HCT116 (cell line): ENCODE measurements around the gene PLRG1. TPM values are rescaled to one million over a fixed set of nuclear protein-coding genes. Genes with fewer than 3 reads are reported as not detected.

Source experiments
- ATAC-seq: fragments of 200-7000 bp; cut with Tn5 transposase; 2 replicates; pipeline ENCODE4 v1.9.1; 2020; ENCODE audit warnings: mild to moderate bottlenecking, moderate library complexity
- BruUV-seq: library from RNA; stranded (reverse); fragments of 400-500 nt; replicated peaks from 2 replicates; lab custom pipeline; 2021; lab: Mats Ljungman, UMichigan
- CTCF ChIA-PET: fragments of 300-600 bp; sonication (Branson Sonifier 250); formaldehyde crosslinking; loops from one replicate; lab custom pipeline; 2021; ENCODE audit warnings: antibody characterized with exemption; lab: Charles Lee
- POLR2A ChIA-PET: fragments of 300-600, 350-600 bp; sonication (Branson Sonifier 250); formaldehyde crosslinking; loops from one replicate; lab custom pipeline; 2021; ENCODE audit warnings: antibody characterized with exemption; lab: Charles Lee
- RAD21 ChIA-PET, 2 experiments: fragments of 300-600 bp; sonication (Branson Sonifier 250); formaldehyde crosslinking; loops; one replicate each; lab custom pipeline; 2023; ENCODE audit warnings: low total read pairs in 2 of 2; ENCODE audit not compliant: uncharacterized antibody in 2 of 2, unreplicated experiment in 2 of 2, low non-redundant PET in 1 of 2; lab: Charles Lee
- DNase-seq: peaks from one replicate; pipeline ENCODE4 v3.0.0-alpha.2; 2010; ENCODE audit warnings: low read depth, low spot score
- H2AFZ ChIP-seq: fragments of 200-600 bp; shearing (Covaris generic), sonication (generic); 2 replicates; pipeline ENCODE4 v1.6.1; 2017; ENCODE audit warnings: low read depth, mixed run types, mixed read lengths, antibody characterized with exemption, low read length; ENCODE audit not compliant: poor library complexity, severe bottlenecking
- H3K27ac ChIP-seq: 2 replicates; pipeline ENCODE4 v1.5.1; 2012; ENCODE audit warnings: low read depth, low read length
- H3K27me3 ChIP-seq: fragments of 200-600 bp; sonication (generic); 2 replicates; pipeline ENCODE4 v1.6.1; 2016; ENCODE audit warnings: mixed run types, low read length, mixed read lengths; ENCODE audit not compliant: insufficient read depth
- H3K36me3 ChIP-seq, 2 experiments: fragments of 200-500 bp in 1 of 2; fragments of 200-600 bp in 1 of 2; sonication (Bioruptor generic) in 1 of 2; sonication (generic) in 1 of 2; 2 replicates each; pipeline versions ENCODE4 v1.5.1 to v1.6.1; 2014 to 2016; ENCODE audit warnings: low read length in 2 of 2, inconsistent platforms in 1 of 2, mixed read lengths in 1 of 2, mixed run types in 1 of 2; ENCODE audit not compliant: insufficient read depth in 2 of 2, control insufficient read depth in 1 of 2
- H3K4me1 ChIP-seq, 2 experiments: fragments of 200-600 bp in 1 of 2; sonication (generic) in 1 of 2; 2 replicates each; pipeline versions ENCODE4 v1.5.1 to v1.6.1; 2012 to 2017; ENCODE audit warnings: low read length in 2 of 2, inconsistent platforms in 1 of 2, mild to moderate bottlenecking in 1 of 2, mixed read lengths in 1 of 2, mixed run types in 1 of 2, moderate library complexity in 1 of 2; ENCODE audit not compliant: insufficient read depth in 2 of 2, control insufficient read depth in 1 of 2
- H3K4me2 ChIP-seq: fragments of 200-600 bp; sonication (generic); 2 replicates; pipeline ENCODE4 v1.6.1; 2017; ENCODE audit warnings: mixed run types, low read length, mixed read lengths
- H3K4me3 ChIP-seq, 2 experiments: fragments of 200-600 bp in 1 of 2; sonication (generic) in 1 of 2; replicated peaks in 1 of 2; 2 replicates each; pipeline ENCODE4 v1.5.1; 2011 to 2016; ENCODE audit warnings: low read length in 2 of 2, control low read depth in 1 of 2, low read depth in 1 of 2, mild to moderate bottlenecking in 1 of 2, mixed read lengths in 1 of 2, mixed run types in 1 of 2
- H3K79me2 ChIP-seq: fragments of 200-600 bp; sonication (generic); 2 replicates; pipeline ENCODE4 v1.6.1; 2017; ENCODE audit warnings: mild to moderate bottlenecking, mixed run types, low read length, moderate library complexity, mixed read lengths; ENCODE audit not compliant: insufficient read depth
- H3K9ac ChIP-seq: fragments of 200-600 bp; sonication (generic); 2 replicates; pipeline ENCODE4 v1.6.1; 2016; ENCODE audit warnings: low read length, mixed read lengths
- H3K9me2 ChIP-seq: fragments of 200-600 bp; sonication (generic), shearing (Covaris generic); 2 replicates; pipeline ENCODE4 v1.6.1; 2017; ENCODE audit warnings: mixed run types, mild to moderate bottlenecking, moderate library complexity; ENCODE audit not compliant: insufficient read depth
- H3K9me3 ChIP-seq, 2 experiments: fragments of 200-500 bp in 1 of 2; fragments of 200-600 bp in 1 of 2; sonication (Bioruptor generic) in 1 of 2; sonication (generic) in 1 of 2; 2 replicates each; pipeline ENCODE4 v1.6.1; 2014 to 2017; ENCODE audit warnings: low read length in 2 of 2, mixed read lengths in 2 of 2, inconsistent platforms in 1 of 2, low read depth in 1 of 2, mild to moderate bottlenecking in 1 of 2, mixed run types in 1 of 2, moderate library complexity in 1 of 2; ENCODE audit not compliant: control insufficient read depth in 1 of 2, insufficient read depth in 1 of 2
- H4K20me1 ChIP-seq: fragments of 200-600 bp; sonication (generic), shearing (Covaris generic); 2 replicates; pipeline ENCODE4 v1.6.1; 2017; ENCODE audit warnings: mixed run types, mild to moderate bottlenecking, moderate library complexity; ENCODE audit not compliant: insufficient read depth
- CEBPB ChIP-seq: IDR thresholded peaks from 2 replicates; pipeline ENCODE4 v1.6.1; 2012; ENCODE audit warnings: low read depth
- EGR1 ChIP-seq: IDR thresholded peaks from 2 replicates; pipeline ENCODE4 v1.6.1; 2012; ENCODE audit warnings: low read depth
- EZH2 ChIP-seq: fragments of 200-600 bp; sonication (generic); IDR thresholded peaks from 2 replicates; pipeline ENCODE4 v1.6.1; 2017; ENCODE audit warnings: antibody characterized with exemption, mixed run types
- REST ChIP-seq: IDR thresholded peaks from 2 replicates; pipeline ENCODE4 v1.6.1; 2012; ENCODE audit warnings: low read depth
- SIN3A ChIP-seq: IDR thresholded peaks from 2 replicates; pipeline ENCODE4 v1.6.1; 2012; ENCODE audit warnings: low read depth
- SP1 ChIP-seq: IDR thresholded peaks from 2 replicates; pipeline ENCODE4 v1.6.1; 2012; ENCODE audit warnings: low read depth
- SRF ChIP-seq: IDR thresholded peaks from 2 replicates; pipeline ENCODE4 v1.6.1; 2012; ENCODE audit warnings: low read depth
- YY1 ChIP-seq: IDR thresholded peaks from 2 replicates; pipeline ENCODE4 v1.6.1; 2011; ENCODE audit warnings: low read length, low read depth, moderate library complexity, mild to moderate bottlenecking; ENCODE audit not compliant: insufficient replicate concordance; ENCODE audit errors: extremely low read depth
- ZFX ChIP-seq: fragments of 450-650 bp; IDR thresholded peaks from 2 replicates; pipeline ENCODE4 v1.6.1; 2017
- intact Hi-C: fragments of 100-400 bp; cut with micrococcal nuclease; formaldehyde crosslinking; loops from 2 replicates; pipeline ENCODE4 v1.10.0; 2022
- total RNA-seq: library from RNA; stranded (reverse); gene quantifications from one replicate; pipeline ENCODE4 v1.2.1, GENCODE V29; 2021; ENCODE audit not compliant: unreplicated experiment
- TF ChIP-seq, protein P1 (sequence below): IDR thresholded peaks from 2 replicates; pipeline ENCODE4 v1.6.1; 2012

PLRG1 gene
- total RNA-seq, 1 experiment from 2014 or later = 141 TPM

DNA sequence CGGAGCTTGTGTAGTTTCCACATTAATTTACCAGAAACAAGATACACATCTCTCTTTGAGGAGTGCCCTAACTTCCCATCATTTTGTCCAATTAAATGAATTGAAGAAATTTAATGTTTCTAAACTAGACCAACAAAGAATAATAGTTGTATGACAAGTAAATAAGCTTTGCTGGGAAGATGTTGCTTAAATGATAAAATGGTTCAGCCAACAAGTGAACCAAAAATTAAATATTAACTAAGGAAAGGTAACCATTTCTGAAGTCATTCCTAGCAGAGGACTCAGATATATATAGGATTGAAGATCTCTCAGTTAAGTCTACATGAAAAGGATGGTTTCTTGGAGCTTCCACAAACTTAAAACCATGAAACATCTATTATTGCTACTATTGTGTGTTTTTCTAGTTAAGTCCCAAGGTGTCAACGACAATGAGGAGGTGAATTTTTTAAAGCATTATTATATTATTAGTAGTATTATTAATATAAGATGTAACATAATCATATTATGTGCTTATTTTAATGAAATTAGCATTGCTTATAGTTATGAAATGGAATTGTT, 12.6 kb upstream of the PLRG1 start, which contains the start of gene FGB:
Gene FGB (plus strand): TSS at position 315 of the 558 bp plus-strand sequence. CDS start 8 bp downstream, at position 323.
- no peak within 1 kb of the TSS for H3K9ac ChIP-seq
- no peak within 1 kb of the TSS for H3K4me3 ChIP-seq
- intact Hi-C loops = no loop called here
- DNase-seq = no peak
- POLR2A ChIA-PET = no interaction called here
- no peaks in the 10 kb centered on the region for H3K9me3 ChIP-seq
- RAD21 ChIA-PET = no interaction called here
- H3K4me2 ChIP-seq = no peak within 1 kb of the TSS
- TF ChIP-seq REST (no peak), SRF (no peak), SP1 (no peak), YY1 (no peak), ZFX (no peak), CEBPB (no peak), SIN3A (no peak), EZH2 (no peak), EGR1 (no peak)
- TF ChIP-seq, protein P1, sequence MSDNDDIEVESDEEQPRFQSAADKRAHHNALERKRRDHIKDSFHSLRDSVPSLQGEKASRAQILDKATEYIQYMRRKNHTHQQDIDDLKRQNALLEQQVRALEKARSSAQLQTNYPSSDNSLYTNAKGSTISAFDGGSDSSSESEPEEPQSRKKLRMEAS = no peak
- no peaks in the 10 kb centered on the region for H3K4me1 ChIP-seq
- H3K9me2 ChIP-seq = no peaks in the 10 kb centered on the region
- BruUV-seq = no TSS peak
- no peaks in the 10 kb centered on the region for H4K20me1 ChIP-seq
- CTCF ChIA-PET = interaction anchor here (1.2 to 5.6 kb wide), 4 partner anchors 11 to 61 kb away, joined by 3 to 119 read pairs (median 6); no protein-coding TSS in a partner anchor
- H3K27me3 ChIP-seq = no peaks in the 10 kb centered on the region
- no peak for ATAC-seq
- H3K79me2 ChIP-seq = no peaks in the 10 kb centered on the region
- H2AFZ ChIP-seq = peak within 1 kb of the TSS; percentile 13
- H3K27ac ChIP-seq = no peak within 1 kb of the TSS
- no peaks in the 10 kb centered on the region for H3K36me3 ChIP-seq
